OCI-M1 (cell line): ENCODE data around the gene TEAD3.
"Not testable (repeated sequence)": the region's sequence is repeated elsewhere in the genome, so short reads cannot be mapped to it uniquely, and the experiment has no call there.

ENCODE experiments used
- DNase-seq: peaks from one replicate; lab custom pipeline; 2025; lab: John Stamatoyannopoulos, UW

The TEAD3 gene

GRCh38 chr6:35451354-35452182 is 45.3 kb downstream of the TEAD3 start:
- DNase-seq: no peak

DNA sequence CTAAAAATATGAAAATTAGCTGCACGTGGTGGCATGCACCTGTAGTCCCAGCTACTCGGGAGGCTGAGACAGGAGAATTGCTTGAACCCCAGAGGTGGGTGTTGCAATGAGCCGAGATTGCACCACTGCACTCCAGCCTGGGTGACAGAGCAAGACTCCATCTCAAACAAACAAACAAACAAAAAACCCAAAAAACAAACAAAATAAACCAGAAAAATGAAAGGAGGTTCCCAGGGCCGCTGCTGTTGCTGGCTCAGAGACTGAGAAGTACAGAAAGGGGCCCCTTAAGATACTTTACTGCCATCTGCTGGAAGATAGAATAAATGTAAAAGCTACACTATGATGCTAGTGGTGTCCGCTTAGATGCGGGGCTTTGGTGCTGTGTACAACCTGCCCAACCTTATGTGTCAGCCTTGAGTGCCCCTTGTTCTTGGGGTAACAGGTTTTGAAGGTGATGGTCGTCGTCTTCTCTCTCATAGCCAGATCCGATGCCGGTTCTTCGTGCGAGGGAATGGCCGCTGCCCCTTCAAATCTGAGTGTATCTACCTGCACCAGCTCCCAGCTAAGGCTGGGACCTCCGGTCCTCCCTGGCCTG is 47.5 kb downstream of the TEAD3 start:
- DNase-seq: peak; percentile 91

GRCh38 chr6:35448191-35448590 is 48.7 kb downstream of the TEAD3 start:
- DNase-seq: no peak

- DNase-seq: no peak
These were observed 51.2 kb downstream of the TEAD3 start for GRCh38 chr6:35445691-35446090.

GRCh38 chr6:35443341-35444030 is 53.4 kb downstream of the TEAD3 start:
- no peak for DNase-seq

- DNase-seq: no peak
These were observed 54.2 kb downstream of the TEAD3 start for GRCh38 chr6:35442693-35443092.

GRCh38 chr6:35441642-35442041 is 55.2 kb downstream of the TEAD3 start:
- no peak for DNase-seq

- no peak for DNase-seq
These were observed 55.7 kb downstream of the TEAD3 start for GRCh38 chr6:35441205-35441604.

- peak; percentile 28 for DNase-seq
These were observed 57.6 kb downstream of the TEAD3 start for GRCh38 chr6:35439308-35439707.

- DNase-seq: not testable (repeated sequence)
These were observed 58.4 kb downstream of the TEAD3 start for GRCh38 chr6:35438378-35439065.

DNA sequence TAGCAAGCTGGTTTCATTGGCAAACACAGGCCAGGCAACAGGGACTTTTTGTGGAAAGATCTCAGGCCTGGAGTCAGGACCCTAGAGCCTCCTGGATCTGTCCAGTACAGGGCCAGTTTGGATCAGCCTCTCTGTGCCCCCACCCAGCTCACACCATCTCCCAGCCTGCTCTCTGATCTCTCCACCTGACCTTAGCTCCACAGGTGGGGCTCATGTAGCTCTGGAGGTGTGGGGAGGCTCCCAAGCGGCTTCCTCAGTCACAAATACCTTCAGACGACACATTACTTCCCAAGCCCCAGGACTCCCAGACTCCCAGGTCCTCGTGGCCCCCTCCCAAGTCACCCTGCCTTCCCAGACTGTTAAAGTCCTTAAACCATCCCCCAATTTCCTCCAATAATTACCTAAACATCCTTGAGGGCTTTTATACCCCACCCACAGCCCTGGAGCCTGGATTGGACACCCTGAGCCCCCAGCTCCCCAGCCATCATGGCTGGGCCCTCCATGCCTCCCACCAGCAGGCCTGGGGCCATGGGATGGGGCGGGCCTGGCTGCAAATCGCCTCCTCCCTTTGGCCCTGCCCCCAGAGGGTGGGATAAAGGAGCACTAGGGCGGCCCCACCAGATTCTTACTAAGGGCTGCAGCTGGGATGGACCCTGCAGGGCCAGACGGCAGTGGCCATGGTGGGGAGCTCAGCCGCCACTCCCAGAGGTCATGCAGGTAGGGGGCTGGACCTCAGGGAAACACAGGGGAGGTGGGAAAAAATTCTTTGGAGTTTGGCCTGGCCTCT is 60.6 kb downstream of the TEAD3 start:
- DNase-seq: no peak

DNA sequence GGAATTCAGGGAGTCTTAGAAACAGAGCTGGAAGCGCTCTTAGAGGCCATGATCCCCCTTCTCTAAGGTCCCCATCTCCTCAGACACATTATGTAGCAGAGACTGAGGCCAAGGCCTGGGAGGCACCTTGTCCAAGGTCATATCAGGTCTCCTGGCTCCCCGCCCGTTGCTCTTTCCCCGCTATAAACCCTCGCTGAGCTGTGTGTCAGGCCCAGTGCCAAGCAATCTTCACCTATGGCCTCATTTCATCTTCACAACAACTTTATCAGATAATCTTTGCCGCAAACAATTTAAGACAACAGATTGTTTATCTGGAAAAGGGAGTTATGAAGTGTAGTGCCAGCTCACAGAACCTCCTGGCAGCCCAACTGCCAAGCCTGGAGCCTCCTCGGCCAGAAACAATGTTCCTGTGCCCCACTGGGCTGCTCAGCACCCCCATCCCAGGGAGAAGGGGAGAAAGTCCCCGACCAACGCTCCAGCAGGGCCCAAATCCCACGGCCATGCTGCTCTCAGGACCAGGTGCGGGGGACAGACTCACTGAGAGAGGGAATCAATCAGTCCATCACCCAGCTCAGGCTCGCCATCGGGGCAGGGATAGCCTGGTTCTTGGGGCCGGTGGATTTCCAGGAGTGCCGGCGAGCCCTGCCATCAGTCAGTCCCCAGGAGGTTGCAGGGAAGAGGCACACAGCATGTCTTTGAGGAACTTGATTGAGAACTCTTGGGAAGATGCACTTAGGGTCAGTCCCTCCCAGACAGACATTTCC is 61.6 kb downstream of the TEAD3 start:
- DNase-seq: no peak

- DNase-seq: not testable (repeated sequence)
These were observed 64.2 kb downstream of the TEAD3 start for GRCh38 chr6:35432702-35433101.

GRCh38 chr6:35432291-35432690 is 64.6 kb downstream of the TEAD3 start:
- DNase-seq: no peak

DNA sequence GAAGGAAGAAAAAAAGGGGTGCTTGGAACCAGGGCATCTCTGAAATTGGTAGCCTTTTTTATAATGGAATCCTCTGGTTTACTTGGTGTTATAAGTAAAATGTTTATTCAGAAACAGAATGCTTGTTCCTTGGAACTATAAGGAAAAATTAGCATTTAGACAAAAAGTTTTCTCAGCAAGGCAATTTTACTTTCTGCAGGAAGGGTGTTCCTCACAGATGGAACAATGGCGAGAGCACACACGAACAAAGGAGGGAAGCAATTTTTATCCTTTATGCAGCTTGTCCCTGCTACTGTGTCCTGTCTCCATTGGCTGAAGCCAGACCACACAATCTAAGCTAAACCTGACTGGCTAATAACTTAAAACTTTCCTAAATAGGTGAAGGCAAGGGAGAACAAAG is 67.4 kb downstream of the TEAD3 start:
- DNase-seq: peak; percentile 47

DNA sequence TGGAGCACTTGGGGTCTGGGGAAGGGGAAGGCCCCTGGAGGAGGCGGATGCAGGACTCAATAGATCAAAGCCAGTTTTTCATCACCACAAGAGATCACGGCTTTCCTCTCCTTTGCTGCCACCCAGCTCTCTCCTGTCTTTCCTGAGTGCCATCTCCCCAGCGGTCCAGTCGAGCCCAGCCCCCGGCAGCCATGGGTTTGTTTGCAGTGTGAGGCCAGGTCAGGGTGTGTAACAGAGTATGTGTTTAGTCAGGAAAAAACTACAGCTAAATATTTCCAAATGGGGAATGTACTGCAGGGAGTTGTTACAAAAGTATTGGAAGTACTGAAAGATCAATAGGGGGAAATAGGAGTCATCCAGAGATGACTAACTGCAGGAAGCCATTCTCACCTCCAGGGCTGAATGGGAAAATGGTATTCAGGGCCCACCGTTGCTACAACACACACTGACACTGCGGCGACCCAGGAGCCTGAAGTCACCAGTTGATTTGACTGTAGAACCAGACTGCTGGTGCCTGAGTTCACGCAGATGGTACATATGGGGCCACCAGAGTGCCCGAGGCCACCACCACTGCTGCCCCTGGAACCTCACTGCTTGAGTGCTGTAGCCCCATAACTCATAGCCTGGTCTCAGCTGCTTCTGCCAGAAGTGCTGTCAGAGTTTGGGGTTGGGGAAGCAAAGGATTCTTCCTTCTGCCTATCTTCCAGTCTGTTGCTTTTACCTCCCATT is 68.3 kb downstream of the TEAD3 start:
- DNase-seq: no peak

DNA sequence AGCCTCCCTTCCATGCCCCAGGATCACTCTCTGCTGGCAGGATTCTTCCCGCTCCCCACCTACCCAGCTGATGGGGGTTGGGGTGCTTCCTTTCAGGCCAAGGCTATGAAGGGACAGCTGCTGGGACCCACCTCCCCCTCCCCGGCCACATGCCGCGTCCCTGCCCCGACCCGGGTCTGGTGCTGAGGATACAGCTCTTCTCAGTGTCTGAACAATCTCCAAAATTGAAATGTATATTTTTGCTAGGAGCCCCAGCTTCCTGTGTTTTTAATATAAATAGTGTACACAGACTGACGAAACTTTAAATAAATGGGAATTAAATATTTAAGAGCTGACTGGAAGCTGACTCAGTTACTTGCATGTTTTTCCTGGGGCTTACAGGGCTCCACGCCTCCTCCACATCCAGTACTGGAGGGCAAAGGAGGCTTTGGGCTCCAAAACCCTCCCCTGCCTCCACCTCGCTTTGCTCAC is 69.0 kb downstream of the TEAD3 start:
- DNase-seq: no peak

DNA sequence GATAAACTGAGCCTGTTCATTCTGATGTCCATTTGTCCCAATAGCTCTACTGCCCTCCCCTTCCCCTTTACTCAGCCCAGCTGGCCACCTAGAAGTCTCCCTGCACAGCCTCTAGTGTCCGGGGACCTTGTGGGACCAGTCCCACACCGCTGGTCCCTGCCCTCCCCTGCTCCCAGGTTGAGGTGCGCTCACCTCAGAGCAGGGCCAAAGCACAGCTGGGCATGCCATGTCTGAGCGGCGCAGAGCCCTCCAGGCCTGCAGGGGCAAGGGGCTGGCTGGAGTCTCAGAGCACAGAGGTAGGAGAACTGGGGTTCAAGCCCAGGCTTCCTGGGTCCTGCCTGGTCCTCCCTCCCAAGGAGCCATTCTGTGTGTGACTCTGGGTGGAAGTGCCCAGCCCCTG is 69.4 kb downstream of the TEAD3 start:
- no peak for DNase-seq

DNA sequence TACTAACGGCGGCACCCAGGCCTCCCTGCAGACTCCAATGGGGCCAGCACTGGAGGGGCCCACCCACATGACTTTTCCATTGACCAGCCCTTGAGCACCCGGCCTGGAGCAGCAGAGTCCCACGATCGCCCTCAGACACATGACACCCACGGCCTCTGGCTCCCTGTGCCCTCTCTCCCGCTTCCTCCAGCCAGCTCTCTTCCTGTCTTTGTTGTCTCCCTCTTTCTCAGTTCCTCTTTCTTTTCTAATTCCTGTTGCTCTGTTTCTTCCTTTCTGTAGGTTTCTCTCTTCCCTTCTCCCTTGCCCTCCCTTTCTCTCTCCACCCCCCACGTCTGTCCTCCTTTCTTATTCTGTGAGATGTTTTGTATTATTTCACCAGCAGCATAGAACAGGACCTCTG is 70.8 kb downstream of the TEAD3 start:
- DNase-seq: no peak

DNA sequence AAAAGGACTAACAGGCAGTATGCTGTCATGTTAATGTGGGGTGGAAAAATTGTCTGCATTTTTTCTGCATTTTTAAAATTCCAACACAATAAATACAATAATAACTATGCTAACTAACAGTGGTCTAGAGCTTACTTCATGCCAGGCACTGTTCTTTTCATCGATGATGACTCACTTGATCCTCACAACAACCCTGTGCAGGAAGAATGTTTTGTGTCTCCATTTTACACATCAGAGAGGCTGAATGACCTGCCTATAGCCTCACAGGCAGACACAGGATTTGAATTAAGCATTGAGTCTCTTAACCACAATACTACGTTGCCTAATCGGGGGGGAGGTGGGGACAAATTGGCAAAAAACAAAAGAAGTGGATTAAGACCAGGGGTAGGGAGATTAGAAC is 71.6 kb downstream of the TEAD3 start:
- DNase-seq: no peak
